ENCODE data around the gene CLIC1.

Gene CLIC1

GRCh38 chr6:31768363-31769257, 32.3 kb upstream of the CLIC1 start:
- no peak for TF ChIP-seq POLR2AphosphoS5 (IDR thresholded peaks at IDR 0.05; ENCODE audit: low read depth, low read length)

GRCh38 chr6:31767096-31767645, 30.8 kb upstream of the CLIC1 start:
- TF ChIP-seq, protein P1, sequence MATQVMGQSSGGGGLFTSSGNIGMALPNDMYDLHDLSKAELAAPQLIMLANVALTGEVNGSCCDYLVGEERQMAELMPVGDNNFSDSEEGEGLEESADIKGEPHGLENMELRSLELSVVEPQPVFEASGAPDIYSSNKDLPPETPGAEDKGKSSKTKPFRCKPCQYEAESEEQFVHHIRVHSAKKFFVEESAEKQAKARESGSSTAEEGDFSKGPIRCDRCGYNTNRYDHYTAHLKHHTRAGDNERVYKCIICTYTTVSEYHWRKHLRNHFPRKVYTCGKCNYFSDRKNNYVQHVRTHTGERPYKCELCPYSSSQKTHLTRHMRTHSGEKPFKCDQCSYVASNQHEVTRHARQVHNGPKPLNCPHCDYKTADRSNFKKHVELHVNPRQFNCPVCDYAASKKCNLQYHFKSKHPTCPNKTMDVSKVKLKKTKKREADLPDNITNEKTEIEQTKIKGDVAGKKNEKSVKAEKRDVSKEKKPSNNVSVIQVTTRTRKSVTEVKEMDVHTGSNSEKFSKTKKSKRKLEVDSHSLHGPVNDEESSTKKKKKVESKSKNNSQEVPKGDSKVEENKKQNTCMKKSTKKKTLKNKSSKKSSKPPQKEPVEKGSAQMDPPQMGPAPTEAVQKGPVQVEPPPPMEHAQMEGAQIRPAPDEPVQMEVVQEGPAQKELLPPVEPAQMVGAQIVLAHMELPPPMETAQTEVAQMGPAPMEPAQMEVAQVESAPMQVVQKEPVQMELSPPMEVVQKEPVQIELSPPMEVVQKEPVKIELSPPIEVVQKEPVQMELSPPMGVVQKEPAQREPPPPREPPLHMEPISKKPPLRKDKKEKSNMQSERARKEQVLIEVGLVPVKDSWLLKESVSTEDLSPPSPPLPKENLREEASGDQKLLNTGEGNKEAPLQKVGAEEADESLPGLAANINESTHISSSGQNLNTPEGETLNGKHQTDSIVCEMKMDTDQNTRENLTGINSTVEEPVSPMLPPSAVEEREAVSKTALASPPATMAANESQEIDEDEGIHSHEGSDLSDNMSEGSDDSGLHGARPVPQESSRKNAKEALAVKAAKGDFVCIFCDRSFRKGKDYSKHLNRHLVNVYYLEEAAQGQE (IDR thresholded peaks at IDR 0.05; ENCODE audit: insufficient read depth in 1 of 2, low read depth in 2 of 2, low read length in 2 of 2), result no peak
- TF ChIP-seq TAF1 (IDR thresholded peaks at IDR 0.05; ENCODE audit: borderline replicate concordance, insufficient read depth, low read length) (no peak), SIN3A (IDR thresholded peaks at IDR 0.05; ENCODE audit: borderline replicate concordance, insufficient read depth, low read length) (no peak)

DNA sequence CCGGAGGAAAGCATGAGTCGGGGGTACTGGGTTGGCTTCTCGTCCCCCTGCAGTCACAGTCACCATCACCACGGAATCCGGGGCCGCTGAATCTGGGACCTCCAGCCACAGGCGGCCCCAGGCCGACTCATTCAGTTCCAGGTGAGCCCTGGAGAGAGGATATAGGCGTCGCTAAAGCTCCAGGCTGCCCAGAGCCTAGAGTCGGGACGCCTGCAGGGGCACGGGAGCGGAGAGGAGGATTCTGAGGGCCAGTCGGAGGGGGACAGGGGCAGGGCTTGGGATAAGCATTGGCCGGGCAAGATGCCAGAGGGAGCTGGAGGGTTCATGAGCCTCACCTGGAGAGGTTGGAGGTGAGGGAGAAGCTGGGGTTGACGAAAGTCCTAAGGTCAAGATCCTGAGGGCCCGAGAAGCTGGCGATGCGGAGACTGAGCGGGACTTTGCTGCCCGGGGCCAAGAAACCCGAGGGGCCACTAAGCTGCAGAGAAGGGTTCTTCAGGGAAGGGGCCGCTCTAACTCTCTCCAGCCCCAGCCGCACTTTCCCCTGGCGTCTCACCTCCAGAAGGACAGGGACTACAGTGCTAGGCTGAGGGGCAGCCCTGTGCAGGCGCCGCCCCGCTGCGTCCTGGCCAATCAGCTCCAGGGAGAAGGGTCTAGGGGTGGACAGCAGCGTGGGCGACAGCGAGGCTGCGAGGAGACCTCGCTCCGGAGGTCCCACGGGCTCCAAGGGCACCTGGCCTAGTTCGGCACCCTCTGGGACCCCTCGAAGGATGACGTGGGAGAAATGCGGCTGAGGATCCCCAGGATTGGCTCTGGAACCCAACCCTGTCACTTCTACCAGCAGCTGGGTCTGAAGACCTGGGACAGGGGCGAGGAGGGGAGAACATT, 29.8 kb upstream of the CLIC1 start:
- TF ChIP-seq TAF1 (IDR thresholded peaks at IDR 0.05; ENCODE audit: borderline replicate concordance, insufficient read depth, low read length), result no peak
- no peak for TF ChIP-seq SIN3A (IDR thresholded peaks at IDR 0.05; ENCODE audit: borderline replicate concordance, insufficient read depth, low read length)
- TF ChIP-seq FOXP2 (optimal IDR thresholded peaks at IDR 0.05; ENCODE audit: borderline replicate concordance, extremely low read depth, extremely low read length, insufficient read depth), result no peak
- TF ChIP-seq POLR2AphosphoS5 (IDR thresholded peaks at IDR 0.05; ENCODE audit: low read depth, low read length), result no peak
- TF ChIP-seq, protein P1 (IDR thresholded peaks at IDR 0.05; ENCODE audit: insufficient read depth in 1 of 2, low read depth in 2 of 2, low read length in 2 of 2), result no peak

DNA sequence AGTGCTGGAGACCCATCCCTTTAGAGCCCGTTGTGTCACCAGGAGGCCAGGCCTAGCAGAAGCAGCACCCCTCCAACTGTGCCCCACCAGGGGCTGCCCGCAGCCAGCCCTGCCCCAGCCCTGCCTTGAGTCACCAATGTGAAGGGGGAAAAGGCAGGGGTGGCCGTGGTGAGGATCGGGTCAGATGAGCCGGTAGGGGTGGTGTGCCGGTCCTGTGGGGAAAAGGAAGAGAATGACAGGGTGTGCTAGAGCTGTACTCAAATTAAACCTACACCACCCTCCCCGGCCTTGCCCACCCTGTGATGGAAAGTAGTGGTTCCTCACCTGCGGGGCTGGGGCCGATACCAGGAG, 29.2 kb upstream of the CLIC1 start:
- TF ChIP-seq, protein P1 (IDR thresholded peaks at IDR 0.05; ENCODE audit: insufficient read depth in 1 of 2, low read depth in 2 of 2, low read length in 2 of 2), result no peak
- TF ChIP-seq POLR2AphosphoS5 (IDR thresholded peaks at IDR 0.05; ENCODE audit: low read depth, low read length), result no peak
- TF ChIP-seq FOXP2 (optimal IDR thresholded peaks at IDR 0.05; ENCODE audit: borderline replicate concordance, extremely low read depth, extremely low read length, insufficient read depth), result no peak
- TF ChIP-seq SIN3A (IDR thresholded peaks at IDR 0.05; ENCODE audit: borderline replicate concordance, insufficient read depth, low read length), result no peak
- no peak for TF ChIP-seq TAF1 (IDR thresholded peaks at IDR 0.05; ENCODE audit: borderline replicate concordance, insufficient read depth, low read length)

GRCh38 chr6:31764198-31764597, 27.9 kb upstream of the CLIC1 start:
- TF ChIP-seq FOXP2 (optimal IDR thresholded peaks at IDR 0.05; ENCODE audit: borderline replicate concordance, extremely low read depth, extremely low read length, insufficient read depth) (no peak), TAF1 (IDR thresholded peaks at IDR 0.05; ENCODE audit: borderline replicate concordance, insufficient read depth, low read length) (no peak), POLR2AphosphoS5 (IDR thresholded peaks at IDR 0.05; ENCODE audit: low read depth, low read length) (no peak), SIN3A (IDR thresholded peaks at IDR 0.05; ENCODE audit: borderline replicate concordance, insufficient read depth, low read length) (no peak)
- TF ChIP-seq, protein P1 (IDR thresholded peaks at IDR 0.05; ENCODE audit: insufficient read depth in 1 of 2, low read depth in 2 of 2, low read length in 2 of 2), result no peak
